NCI-H774 (cell line): ENCODE data around the gene COPA.
"Not testable (repeated sequence)": the region's sequence is repeated elsewhere in the genome, so short reads cannot be mapped to it uniquely, and the experiment has no call there.

Source experiments
- DNase-seq: peaks from one replicate; lab custom pipeline; 2025; lab: John Stamatoyannopoulos, UW

COPA gene

GRCh38 chr1:160342953-160343869, at the start of gene COPA, which contains the start of gene NCSTN:
Gene COPA, minus strand, starts transcription at chr1:160343250. Its CDS starts 80 bp downstream, at chr1:160343170.
Gene NCSTN, plus strand, starts transcription at chr1:160343383. Its CDS starts 14 bp downstream, at chr1:160343397.
- DNase-seq, result peak; percentile 92

DNA sequence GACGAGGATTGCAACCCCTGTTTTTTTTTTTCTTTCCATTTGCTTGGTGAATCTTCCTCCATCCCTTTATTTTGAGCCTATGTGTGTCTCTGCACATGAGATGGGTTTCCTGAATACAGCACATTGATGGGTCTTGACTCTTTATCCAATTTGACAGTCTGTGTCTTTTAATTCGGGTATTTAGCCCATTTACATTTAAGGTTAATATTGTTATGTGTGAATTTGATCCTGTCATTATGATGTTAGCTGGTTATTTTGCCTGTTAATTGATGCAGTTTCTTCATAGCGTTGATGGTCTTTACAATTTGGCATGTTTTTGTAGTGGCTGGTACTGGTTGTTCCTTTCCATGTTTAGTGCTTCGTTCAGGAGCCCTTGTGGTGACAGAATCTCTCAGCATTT, 45.4 kb upstream of the COPA start:
- not testable (repeated sequence) for DNase-seq

DNA sequence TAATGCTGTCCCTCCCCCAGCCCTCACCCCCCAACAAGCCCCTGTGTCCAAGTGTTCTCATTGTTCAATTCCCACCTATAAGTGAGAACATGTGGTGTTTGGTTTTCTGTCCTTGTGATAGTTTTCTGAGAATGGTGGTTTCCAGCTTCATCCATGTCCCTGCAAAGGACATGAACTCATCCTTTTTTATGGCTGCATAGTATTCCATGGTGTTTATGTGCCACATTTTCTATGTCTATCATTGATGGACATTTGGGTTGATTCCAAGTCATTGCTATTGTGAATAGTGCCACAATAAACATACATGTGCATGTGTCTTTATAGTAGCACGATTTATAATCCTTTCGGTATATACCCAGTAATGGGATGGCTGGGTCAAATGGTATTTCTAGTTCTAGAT, 41.8 kb upstream of the COPA start:
- DNase-seq, result not testable (repeated sequence)

DNA sequence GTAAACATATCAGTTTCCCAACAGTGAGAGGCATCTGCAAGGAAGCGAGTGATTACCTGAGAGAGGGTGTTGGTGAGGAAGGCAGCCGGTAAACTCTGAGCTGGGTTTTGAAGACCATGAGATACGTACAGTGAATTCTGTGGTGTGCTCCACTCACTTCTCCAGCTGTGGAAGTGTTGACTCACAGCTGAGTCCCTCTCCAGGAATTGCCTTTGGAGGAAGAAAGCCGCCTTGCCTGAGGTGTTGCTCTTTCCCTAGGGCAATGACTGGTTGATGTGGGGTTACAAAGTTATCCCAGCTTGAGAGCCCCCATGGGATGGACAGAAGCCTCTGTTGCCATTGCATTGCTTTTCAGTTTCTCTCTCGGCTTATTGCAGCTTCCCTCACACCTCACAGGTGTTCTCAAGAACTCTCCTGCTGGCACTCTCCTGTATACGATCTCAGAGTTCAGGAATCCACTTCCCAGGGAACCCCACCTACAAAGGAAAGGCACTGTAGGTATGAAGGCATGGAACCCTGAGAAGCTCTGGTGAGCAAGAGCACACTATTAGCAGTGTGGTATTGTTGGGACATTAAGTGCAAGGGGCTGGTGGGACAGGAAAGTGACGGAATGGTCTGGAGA, 34.6 kb upstream of the COPA start:
- no peak for DNase-seq

- peak; percentile 48 for DNase-seq
These were observed 33.6 kb upstream of the COPA start for GRCh38 chr1:160376525-160377131.

DNA sequence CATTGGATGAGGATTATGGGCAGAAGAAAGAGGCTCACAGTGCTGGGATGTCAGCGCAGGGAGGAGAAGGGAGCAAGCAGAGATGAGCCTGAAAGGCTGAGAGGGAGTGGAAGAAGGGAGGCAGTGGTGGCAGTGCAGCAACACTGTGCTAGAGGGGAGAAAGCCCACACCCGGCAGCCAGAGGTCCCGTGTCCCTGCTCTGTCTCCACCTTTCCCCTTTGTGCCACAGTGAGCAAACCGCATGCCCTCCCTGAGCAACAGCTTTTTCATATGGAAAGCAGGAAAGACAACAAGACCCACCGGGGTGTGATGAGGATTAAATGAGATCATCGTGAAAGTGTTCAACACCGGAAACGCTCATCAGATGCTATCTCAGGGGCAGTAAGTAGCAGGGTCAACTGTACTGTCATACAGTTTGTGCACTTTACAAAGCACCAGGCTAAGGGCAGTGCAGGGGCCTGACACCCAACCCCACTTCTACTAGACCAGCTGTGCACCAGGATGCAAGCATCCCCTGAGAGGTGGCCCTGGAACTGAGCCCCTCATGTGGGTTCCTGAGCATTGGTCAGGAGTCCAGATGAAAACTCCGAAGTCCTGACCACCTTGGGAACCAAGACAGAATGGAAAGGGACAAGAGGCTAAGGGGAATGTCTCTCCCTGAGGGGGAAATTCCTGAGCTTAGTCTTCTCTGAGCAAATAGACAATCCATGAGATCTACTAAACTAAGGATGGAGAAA, 32.9 kb upstream of the COPA start:
- DNase-seq, result no peak

- DNase-seq, result no peak
These were observed 31.5 kb upstream of the COPA start for GRCh38 chr1:160374306-160375110.

GRCh38 chr1:160373696-160374095, 30.6 kb upstream of the COPA start:
- DNase-seq, result no peak

DNA sequence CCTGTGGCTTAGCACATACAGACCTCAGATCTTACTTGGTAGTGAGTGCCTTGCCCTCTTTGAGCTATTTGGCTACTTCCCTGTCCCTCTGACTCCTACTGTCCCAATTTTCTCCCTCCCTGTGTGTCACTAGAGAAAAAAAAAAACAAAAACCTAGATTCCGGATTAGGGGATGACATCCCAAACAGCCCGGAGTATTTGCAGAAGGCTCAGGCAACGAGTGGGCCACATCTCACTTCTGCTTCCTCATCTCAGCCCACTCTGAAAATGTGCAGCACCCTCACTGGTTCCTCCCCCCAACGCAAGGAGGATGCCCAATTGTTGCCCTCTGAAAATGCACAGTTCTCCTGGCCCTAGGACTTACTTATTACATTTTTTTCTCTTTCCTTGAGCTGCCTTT, 28.7 kb upstream of the COPA start:
- DNase-seq, result no peak

- no peak for DNase-seq
These were observed 28.2 kb upstream of the COPA start for GRCh38 chr1:160371346-160371631.

DNA sequence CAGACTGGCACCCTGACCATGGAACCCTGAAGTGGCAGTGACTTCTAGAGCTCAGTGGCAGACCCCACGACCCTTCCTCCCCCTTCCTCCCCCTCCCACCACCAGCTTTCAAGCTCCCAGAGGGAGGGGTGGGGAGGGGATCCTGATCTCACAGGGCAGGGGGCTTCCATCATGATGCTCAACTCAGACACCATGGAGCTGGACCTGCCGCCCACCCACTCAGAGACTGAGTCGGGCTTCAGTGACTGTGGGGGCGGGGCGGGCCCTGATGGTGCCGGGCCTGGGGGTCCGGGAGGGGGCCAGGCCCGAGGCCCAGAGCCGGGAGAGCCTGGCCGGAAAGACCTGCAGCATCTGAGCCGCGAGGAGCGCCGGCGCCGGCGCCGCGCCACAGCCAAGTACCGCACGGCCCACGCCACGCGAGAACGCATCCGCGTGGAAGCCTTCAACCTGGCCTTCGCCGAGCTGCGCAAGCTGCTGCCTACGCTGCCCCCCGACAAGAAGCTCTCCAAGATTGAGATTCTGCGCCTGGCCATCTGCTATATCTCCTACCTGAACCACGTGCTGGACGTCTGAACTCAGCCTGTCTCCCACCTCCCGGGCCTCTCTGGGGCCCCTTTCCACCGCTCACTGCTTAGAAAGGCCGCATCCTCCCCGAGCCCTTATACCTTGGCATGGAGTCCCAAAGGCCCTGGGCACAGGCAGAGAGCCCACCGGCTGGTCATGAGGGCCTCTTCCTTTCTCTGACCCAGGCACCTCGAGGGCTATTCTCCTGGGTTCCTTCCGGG, 27.7 kb upstream of the COPA start:
- no peak for DNase-seq

- no peak for DNase-seq
These were observed 26.0 kb upstream of the COPA start for GRCh38 chr1:160369087-160369486.

- DNase-seq, result no peak
These were observed 25.2 kb upstream of the COPA start for GRCh38 chr1:160367934-160368923.

DNA sequence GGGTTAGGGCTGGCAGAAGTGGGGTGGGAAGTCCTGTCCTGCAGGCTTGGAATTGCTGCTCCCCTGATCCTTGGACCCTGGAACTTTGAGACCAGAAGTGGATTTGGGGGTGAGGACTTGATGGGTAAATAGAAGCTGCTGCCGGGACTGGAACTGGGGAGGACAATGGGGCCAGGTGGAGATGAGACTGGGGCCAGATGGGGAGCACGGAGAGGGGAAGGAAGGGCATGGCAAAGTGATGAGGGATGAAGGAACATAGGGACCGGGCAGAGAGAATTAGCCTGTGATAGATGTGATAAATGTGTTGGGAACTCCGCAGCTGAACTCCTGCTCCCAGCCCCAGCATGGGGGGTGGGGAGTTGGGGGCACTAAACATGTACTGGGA, 24.5 kb upstream of the COPA start:
- DNase-seq, result no peak

- no peak for DNase-seq
These were observed 23.9 kb upstream of the COPA start, which contains the start of gene NHLH1 for GRCh38 chr1:160366731-160367515. Gene NHLH1, plus strand, starts transcription at chr1:160367071. Its CDS starts 3,661 bp downstream, at chr1:160370732.

DNA sequence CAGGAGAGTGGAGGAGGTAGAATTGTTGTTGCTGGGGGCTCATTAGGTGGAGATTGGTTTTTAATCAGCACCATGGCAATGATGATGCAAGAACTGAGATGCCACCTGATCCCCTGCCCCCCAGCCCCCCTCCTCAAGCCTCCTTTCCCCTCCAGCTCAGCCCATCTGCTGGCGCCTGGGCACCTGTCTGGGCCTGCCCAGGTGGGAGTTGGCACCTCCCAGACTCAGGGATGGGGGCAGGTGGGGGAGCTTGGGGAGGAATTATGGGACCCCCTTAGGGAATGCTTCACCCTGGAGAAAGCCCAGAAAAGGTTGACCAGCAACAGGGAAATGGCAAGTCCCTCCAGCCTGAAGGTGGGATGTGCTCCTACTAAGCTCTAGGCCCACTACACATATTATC, 22.3 kb upstream of the COPA start:
- DNase-seq, result no peak

DNA sequence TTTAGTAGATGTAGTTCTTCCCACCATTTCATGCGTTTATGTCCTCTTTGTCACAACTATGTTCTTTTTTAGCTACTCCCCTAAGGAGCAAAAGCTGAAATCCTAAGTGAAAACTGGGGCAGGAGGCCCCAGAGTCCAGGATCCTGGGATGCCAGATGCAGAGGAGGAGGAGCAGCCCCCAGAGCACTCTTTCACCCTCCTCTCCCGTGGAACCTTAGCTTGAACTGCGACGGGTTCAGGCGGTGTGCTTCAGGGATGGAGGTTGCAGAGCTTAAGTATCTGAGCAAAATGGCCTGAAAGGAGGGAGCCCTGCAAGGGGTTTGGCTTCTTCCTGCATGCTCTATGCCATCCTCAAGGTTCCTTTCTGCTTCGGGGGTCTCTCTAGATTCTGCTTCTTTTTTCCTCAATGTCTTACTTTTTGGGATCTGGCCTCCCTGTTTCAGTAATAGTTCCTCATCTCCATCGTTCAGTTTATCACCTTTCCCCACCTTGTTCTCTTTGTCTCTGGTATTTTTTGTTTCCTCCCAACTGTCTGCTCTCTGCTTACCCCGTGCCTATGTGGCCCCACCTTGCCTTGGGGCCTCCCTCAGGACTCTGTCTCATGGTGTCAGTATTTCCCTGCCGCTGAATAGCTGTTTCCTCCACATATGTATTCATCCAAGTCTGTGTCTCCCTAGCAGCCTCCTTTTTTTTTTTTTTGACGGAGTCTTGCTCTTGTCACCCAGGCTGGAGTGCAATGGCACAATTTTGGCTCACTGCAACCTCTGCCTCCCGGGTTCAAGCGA, 21.1 kb upstream of the COPA start:
- DNase-seq, result no peak

DNA sequence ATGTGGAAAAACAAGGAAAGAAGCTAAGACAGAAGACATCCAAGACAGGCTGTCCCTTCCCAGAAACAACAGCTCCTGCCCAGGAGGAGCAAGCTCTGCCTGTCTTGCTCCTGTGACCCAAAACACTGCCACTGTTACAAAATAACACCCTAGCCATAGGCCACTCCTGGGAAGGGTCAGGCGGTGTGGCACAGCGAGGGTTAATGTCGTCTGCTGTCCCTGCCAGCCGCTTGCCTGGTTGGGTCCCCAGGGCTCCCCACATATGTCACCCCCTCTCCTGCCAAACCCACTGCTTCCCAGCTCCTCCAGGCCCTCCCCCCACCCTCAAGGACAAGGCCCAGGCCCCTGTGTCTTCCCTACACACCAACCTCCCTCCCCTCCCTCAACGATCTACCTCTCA, 20.0 kb upstream of the COPA start:
- DNase-seq, result no peak
